SKM-1 (cell line): Measurements from ENCODE around the gene UBTD1.
"Not testable (repeated sequence)": the region's sequence is repeated elsewhere in the genome, so short reads cannot be mapped to it uniquely, and the experiment has no call there.

Experiments used
- DNase-seq: peaks from one replicate; lab custom pipeline; 2025; ENCODE audit not compliant: unreplicated experiment; lab: John Stamatoyannopoulos, UW

UBTD1 gene

DNA sequence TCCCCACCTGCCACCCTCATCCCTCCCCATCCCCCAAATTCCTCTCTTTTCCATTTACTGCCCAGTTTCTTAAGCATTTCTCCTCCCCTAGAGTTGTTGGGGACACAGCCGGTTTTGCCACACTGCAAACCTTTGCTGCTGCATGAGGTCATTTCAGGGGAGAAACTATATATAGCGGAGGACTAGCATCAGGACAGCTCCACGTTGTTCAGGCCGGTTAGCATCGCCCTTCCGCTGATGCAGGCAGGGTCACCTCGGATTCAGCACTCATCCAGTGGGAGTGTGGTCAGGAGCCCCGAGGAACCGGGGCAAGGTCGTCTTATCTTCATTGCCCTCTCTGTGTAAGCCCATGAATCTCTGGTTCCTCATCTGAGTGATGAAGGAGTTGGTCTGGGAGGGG lies 15.6 kb downstream of the UBTD1 start:
- DNase-seq: no peak

DNA sequence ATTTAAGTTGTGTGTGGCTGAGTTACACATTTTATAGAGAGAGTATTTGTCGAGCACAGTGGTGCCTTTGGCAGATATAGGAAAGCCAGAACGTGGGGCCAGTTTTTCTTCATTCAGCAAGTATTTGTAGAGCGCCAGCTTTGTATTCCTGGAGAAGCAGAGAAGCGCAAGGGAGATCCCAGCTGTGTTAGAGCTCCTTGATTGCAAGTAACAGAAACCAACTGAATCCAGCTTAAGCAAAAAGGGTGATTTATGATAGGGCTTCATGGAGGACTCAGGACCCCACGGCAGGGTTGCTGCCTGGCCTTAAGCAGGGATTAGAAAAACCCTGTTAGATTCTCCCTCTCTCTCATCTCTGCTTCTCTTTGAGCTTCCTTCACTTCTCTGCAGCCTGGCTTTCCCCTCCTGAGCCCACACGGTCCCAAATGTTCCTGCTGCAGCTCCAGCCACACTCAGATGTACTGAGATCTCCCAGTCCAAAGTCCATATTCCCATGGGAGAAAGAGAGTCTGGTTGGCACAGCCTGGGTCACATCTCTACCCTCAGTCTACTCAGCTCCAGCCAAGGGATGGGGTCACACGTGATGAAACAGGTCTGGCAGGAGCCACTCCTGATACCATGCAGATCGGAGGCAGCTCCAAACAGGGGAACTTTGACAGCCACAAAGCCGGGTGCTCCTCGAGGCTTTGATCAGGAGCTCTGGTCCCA lies 16.7 kb downstream of the UBTD1 start:
- DNase-seq: no peak

DNA sequence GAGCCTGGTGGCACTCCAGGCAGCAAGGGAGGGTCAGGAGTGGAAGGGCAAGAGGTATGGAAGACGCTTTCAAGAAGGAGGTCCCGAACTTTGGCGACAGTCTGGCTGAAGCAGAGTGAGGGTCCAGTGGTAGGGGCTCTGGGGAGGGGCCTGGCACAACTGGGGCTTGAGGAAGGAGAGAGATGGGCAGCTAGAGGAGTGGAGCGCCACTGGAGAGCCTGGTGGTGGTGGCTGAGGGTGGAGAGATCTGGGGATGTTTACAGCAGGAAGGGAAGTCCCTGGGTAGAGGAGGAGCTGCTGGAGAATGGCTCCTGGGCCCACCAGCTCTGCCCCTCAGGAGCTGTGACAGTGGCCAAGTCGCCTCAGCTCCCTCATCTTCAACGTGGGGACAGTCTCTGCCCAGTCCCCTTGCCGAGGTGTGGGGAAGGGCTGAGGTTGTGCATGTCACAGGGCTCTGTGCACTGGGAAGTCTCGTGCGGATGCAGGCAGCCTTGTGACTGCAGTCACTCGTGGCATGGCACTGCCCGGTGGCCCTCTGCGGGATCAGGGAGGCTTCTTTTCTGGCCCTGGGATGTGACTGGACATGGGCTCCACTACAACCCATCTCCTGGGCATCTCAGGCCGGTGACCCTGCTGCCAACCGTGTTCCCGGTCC lies 18.5 kb downstream of the UBTD1 start:
- no peak for DNase-seq

DNA sequence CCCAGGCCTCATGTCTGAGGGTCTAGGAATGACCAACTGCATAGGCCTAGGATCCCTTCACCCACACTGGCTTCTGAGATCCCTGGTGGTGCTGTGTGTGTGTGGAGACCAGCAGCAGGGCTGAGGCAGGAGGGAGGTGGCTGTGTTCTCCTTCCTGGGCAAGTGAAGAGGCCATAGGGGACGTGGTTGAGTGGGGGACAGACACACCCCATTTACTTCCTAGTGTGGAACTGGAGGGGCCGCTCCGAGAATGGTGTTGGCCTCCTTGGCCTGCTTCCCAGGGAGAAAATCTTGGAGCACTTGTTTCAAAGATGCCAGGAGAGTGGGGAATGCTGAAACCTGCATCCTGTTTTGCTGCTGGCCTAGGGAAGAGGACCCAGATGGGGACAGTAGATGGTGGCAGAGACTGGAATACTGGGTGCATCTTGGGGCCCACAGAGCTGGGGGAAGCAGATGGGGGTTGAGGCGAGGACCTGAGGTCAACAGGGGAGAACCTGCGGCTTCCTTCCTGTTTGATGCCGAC lies 19.1 kb downstream of the UBTD1 start:
- DNase-seq: no peak

DNA sequence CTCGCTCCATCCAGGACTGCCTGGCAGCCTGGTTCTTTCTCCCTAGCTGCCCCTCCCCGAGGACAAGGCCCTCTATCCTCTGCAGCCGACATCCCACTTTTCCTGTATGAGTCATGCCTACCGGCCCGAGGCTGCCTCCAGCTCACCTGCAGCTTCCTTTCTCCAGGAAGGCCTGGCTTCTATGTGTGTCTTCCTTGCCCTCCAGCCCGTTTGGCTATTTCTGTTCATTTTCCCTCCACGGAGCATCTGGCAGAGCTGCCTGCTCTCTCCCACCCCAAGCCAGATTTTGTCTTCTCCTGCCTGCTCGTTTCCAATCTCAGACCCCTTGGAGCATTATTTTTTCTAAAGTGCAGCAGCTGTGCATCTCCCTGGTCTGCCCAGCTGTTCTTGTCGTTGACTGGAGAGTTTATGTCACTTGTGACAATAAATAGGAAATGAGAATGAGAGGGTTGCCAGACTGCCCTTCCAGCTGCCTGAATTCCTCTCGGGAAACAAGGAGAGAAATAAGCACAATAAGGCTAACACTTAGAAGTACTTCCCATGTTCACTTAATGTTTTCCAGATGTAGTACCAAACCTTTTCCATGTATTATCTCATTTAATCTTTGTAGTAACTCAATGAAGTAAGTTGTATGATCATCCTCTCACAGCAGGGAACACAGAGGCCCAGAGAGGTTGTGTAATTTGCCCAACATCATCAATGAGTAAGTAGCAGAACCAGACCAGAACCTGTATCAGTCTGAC lies 19.7 kb downstream of the UBTD1 start:
- no peak for DNase-seq

DNA sequence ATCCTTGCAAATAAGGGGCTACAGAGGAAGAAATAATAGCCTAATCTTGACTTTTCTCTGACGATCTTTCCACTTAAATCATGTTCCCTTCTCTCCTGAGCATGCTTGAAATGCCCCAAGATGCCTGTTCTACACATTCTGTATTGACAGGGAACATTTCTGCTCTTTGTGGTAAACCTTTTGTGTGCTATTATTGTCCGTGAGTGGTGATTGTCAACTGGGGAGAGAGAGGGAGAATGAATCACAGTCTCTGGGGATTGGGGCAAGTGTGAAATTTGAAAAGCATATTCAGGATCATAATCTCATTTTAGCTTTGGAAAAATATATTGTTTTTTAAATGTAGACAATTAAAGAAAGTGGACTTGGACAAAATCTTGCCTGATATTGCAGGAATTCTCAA lies 20.6 kb downstream of the UBTD1 start:
- DNase-seq: no peak

DNA sequence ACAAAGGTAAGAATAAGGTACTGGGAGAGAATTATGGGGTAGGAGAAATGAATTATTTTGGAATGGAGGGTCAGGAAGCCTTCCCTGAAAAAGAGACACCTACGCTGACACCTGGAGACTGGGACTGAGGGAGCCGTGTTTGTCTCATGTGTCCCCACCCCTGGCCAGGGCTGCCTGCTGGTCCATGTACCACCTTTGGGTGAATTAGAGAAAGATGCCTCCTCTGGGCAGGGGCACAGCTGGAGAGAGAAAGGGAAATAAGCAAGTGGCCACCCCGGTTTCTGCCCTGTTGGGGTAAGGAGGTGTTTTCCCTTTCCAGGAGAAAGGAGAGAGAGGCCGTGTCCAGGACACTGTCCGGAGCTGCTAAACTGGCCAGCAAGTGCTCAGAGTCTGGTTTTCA lies 21.8 kb downstream of the UBTD1 start:
- DNase-seq: no peak

DNA sequence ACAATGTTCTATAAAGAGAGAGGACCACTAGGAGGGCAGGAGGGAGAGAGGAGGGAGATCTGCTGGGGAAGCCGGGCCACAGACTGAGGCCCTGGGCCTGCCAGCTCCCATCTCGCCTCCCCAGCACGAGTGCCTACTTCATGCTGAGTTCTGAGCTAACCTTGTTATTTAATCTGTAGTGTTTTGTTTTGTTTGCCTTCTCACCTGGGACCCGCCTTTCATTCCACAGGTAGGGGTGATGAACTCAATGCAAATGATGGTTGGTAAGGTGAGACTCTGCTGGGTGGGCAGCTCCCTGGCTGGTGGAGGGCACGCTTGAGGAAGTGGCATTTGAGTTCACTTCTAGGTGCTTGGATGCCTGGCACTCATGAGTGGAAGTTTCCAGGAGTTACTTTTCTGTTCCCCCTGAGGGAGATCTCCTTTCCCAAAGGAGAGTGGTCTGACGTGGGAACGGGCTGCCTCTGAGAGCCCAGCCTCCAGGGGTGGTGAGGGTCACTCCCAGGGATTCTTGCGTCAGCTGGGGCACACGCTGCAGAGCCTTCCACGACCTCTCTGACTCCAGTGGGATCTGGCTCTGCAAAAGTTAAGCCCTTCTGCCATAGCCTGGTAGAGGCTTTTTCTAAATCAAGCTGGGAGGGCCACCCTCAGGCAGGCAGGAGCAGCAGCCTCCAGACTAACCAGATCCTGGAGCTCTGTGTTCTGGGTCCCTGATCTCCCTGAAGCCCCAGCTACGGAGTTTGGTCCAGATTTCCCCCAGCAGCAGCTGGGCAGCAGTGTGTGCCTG lies 22.4 kb downstream of the UBTD1 start:
- DNase-seq: no peak

DNA sequence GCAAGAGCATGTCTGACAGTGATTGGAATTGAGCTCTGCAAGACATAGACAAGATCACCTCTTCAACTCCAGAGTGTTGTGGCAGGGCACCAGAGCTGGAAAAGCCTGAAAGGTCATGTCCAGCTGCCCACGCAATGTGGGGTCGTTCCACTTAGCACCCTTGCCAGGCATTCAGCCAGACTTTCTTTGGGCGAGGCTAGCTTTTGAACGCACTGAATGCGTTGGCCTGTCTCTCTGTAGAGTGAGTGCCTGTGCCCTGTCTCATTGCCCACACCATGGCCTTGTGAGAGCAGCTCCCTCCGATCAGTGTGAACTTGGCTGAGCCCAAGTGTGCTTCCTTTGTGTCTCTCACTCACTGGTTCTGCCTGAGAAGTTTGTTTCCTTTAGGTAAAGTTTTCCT lies 23.3 kb downstream of the UBTD1 start:
- DNase-seq: no peak

DNA sequence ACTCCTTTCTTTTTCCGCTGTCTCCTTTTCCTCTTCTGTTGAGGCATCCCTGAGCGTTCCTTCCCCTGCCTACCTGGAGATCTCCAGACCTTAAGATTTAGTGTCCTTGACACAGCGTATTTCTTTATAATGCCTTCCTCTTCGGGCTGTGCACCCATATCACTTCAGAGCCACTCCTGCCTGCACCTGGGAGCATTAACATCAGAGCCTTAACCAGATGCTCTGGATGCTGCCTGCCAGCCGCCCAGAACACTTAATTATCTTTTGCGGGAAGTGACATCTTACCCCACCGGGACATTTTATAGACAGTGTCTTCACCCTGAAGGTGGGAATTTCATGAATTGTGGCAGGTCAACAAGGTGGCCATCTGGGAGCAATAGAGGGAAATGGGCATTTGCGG lies 24.2 kb downstream of the UBTD1 start:
- DNase-seq: no peak

DNA sequence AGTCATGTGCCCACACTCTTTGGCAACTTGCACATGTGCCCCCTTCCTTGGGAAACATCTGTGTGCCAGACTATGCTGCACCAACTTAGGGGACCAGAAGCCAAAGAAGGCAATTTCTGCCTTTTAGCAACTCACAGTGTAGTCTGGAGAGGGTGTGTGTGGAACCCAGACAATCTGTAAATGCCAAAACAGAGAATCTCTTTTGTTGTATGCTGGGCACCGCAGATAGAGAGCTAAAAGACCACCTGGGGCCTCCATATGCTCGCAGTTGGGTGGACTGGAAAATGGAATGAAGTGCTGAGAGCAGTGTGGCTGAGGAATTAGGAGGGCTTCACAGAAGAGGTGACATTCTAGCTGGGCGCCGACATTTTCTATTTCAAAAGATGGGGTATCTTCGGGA lies 26.4 kb downstream of the UBTD1 start:
- no peak for DNase-seq

DNA sequence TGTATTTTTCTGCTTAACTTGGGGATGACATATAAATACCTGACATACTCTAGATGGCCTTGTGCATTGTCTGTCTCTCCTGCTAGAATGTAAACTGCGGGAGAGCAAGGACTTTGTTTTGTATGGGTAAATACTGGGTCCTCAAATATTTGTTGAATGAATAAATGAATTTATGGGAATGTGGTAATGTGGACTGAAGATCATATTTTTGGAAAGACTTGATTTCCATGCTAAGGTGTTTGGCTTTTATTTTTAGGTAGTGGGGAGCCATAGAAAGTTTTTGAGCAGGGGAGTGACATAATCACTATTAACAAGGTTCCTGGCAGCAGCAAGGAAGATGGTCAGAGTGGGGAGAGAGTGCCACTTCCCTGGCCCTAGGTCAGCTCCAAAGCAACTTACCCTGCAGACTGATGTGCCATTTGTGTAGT lies 27.0 kb downstream of the UBTD1 start:
- no peak for DNase-seq

DNA sequence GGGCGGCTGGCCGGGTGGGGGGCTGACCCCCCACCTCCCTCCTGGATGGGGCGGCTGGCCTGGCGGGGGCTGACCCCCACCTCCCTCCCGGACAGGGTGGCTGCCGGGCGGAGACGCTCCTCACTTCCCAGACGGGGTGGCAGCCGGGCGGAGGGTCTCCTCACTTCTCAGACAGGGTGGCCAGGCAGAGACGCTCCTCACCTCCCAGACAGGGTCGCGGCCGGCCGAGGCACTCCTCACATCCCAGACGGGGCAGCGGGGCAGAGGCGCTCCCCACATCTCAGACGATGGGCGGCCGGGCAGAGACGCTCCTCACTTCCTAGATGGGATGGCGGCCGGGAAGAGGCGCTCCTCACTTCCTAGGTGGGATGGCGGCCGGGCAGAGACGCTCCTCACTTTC lies 30.2 kb downstream of the UBTD1 start:
- not testable (repeated sequence) for DNase-seq

DNA sequence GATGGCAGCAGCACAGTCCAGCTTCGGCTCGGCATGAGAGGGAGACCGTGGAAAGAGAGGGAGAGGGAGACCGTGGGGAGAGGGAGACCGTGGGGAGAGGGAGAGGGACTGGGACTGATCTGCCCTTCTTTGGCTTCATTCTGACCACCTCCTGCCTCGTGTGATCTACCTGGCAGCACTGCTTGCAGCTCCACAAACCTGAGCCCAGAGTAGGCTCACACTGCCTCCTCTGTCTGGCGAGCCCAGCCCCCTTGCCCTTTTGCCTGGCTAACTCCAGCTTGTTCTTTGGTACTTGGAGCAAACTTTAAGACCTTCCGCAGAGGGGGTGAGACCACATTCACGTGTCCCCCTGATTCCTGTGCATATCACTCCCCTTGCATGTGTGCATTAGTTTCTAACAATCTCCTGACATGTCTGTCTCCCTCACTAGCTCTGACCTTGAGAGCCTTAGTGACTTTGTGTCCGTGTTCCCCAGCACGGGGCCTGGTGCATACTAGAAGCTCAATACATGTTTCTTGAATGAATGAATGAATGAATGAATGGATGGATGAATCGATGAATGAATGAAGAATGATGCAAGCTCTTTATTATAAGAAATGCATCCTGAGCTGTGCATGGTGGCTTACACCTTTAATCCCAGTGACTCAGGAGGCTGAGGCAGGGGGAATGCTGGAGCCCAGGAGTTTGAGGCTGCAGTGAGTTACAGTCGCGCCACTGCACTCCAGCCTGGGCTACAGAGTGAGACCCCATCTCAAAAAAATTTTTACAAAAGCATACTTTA lies 31.2 kb downstream of the UBTD1 start:
- DNase-seq: no peak

DNA sequence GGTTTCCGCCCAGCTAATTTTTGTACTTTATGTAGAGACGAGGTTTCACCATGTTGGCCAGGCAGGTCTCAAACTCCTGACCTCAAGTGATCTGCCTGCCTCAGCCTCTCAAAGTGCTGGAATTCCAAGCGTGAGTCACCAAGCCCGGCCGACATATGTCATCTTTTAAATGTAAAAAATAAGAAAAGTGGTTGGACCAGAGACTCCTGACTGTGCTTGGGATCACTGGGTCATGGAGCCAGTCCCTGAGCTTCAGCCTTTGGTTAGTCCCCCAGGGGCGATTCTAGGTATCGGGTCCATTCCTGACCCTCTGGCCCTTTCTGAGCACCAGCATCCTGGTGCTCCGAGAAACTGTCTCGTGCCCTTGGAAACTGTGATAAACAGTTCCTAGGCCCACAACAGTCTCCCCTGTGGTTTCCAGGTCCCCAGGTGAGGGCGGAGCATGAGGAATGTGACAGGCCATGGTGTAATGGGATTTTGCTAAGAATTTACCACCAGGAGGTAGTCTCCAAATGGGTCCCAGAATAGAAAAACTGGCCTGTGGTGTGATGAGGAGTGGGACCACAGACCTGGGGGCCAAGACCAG lies 32.8 kb downstream of the UBTD1 start:
- DNase-seq: no peak

DNA sequence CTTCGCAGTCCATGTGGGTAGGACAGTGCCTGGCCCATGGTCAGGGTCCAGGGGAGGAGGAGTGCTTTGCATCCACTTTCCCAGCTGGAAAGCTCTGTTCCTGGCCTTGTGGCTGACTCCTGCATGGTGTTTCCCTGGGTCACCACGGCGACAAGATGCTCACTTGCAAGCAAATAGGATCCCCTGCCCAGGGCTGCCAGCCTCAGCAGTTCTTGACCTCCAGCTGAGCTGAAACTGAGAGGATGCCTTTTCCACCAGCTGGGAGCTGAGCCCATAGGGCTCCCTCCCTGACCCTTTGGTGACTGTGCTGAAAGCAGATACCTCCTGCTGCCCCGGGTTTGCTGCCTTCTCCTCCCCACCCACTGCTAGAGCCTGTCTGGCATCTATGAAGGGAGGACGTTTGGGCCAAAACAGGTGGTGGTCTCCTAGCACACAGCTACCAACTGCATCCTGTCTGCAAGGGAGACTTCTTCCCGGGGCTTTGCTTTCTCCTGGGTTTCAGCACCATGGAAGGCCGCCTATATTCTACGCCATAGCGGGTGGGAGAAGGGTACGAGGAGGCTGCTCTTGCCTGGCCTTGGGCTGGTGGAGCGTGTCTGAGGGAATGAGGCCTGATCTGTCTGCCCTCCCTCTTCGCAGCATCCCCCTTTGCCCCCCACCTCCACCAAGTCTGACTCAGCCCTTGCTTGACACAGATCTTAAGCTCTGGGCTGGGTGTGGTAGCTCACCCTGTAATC lies 34.4 kb downstream of the UBTD1 start:
- DNase-seq: no peak

DNA sequence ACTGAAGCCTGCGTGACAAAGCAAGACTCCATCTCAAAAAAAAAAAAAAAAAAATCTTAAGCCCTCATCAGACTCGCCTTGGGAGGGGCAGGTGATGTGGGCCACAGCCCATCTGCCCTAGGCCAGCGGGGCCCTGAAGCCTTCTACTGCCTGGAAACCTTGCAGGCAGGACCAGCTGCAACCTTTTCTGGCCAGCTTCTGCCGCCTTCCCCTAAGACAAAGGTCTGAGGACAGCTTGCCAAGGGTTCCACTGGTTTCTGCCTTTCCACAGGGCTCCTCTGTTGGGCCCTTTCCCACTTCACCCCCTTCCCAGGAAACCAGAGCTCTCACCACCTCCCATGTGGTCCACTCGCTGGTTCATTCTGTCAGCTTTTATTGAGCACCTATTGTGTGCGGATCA lies 35.2 kb downstream of the UBTD1 start:
- DNase-seq: no peak

DNA sequence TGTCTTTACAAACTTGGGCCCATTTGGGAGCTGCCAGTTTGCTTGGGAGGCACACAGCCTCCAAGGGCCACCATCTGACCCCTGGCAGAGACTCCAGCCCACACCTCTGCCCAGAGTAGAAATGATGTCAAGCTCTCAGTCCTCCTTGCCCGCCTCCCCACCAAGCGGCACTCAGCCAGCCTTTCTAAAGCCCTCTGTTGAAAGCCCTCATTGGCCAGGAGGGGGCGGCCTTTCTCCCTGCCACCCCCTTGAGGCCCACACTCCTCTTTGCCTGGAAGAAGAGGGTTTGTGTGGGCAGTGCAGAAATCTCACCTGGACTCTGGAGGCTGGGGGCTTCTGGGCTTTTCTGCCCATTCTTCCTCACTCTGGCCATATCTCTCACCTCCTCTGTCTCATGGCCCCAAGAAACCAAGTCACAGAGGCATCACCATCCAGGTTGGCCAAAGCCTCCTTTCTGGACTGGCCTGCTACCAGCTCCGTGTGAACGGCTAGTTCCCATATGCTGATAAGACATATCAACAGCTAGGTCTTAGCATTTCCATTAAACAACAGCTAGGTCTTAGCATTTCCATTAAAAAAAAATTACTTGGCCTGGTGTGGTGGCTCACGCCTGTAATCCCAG lies 36.1 kb downstream of the UBTD1 start:
- DNase-seq: no peak
